LHCN-M2 (cell line): ENCODE results near the gene LGI2. TPM values are rescaled to one million over a fixed set of nuclear protein-coding genes. Genes with fewer than 3 reads are reported as not detected.

ENCODE experiments used
- DNase-seq: peaks from one replicate; pipeline ENCODE4 v3.0.0-alpha.2; 2012; ENCODE audit warnings: low read depth
- total RNA-seq: library from RNA; depleted of rRNA; stranded (reverse); fragments of >200 nt; gene quantifications from 2 replicates; pipeline ENCODE4 v1.2.3, GENCODE V29; 2014

Gene LGI2
- total RNA-seq, 1 experiment from 2014 or later, result not detected

DNA sequence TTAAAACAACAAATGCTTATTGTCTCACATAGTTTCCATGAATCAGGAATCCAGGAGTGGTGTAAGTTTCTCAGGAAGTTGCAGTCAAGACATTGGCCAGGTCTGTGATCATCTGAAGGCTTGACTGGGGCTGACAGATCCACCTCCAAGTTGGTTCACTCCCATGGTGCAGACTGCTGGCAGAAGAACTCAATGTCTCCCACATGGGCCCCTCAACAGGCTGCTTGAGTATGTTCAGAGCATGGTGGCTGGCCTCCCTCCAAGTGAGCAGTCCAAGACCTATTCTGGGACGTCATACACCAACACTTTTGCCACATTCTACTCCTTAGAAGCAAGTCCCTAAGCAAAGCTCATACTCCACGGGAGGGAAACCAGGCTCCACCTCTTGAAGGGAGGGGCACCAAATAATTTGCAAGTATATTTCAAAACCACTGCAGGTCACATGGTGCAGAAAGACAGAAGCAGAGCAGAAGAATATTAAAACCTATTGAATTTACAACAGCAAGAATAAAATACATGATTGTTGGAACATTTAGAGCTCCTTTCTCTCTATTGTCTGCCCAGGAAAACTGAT lies 35.3 kb downstream of the LGI2 start:
- no peak for DNase-seq

GRCh38 chr4:24993551-24994080 lies 37.1 kb downstream of the LGI2 start:
- no peak for DNase-seq

DNA sequence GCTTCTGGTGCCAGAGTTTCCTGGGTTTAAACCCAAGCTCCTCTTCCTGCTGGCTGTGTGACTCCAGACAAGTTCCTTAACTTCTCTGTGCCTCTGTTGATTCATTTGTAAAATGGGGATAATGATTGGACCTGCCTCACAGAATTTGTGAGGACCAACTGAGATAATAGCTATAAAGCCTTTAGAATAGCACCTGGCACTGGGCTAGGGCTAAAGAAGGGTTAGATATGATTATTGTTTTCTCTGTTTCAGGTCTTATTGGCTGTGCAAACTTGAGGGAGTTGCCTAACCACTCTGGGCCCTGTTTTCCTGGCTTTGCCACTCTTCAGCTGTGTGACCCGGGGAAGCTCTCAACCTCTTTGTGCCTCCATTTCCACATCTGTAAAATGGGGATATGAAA lies 37.8 kb downstream of the LGI2 start:
- DNase-seq, result no peak

- DNase-seq, result peak; percentile 5
Observed at GRCh38 chr4:24991015-24991414, 39.7 kb downstream of the LGI2 start.

DNA sequence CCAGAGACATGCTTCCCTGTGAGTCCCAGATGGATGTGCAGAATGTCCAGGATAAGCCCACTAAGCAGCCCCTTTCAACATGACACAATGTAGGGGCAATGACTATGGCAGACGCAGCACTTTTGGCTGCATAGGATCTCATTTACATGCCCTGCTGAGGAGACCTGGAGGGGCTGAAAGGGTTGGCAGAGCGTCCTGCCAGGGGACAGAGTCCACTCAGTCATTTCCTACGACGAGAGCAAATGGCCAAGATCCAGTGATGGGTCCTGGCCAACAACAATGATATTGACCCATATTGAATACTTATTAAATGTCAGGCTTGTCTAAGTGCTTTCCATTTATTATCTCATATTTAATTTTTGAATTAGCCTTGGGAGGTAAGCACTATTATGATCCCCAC lies 41.4 kb downstream of the LGI2 start:
- no peak for DNase-seq

- no peak for DNase-seq
Observed at GRCh38 chr4:24988776-24989175, 42.0 kb downstream of the LGI2 start.

DNA sequence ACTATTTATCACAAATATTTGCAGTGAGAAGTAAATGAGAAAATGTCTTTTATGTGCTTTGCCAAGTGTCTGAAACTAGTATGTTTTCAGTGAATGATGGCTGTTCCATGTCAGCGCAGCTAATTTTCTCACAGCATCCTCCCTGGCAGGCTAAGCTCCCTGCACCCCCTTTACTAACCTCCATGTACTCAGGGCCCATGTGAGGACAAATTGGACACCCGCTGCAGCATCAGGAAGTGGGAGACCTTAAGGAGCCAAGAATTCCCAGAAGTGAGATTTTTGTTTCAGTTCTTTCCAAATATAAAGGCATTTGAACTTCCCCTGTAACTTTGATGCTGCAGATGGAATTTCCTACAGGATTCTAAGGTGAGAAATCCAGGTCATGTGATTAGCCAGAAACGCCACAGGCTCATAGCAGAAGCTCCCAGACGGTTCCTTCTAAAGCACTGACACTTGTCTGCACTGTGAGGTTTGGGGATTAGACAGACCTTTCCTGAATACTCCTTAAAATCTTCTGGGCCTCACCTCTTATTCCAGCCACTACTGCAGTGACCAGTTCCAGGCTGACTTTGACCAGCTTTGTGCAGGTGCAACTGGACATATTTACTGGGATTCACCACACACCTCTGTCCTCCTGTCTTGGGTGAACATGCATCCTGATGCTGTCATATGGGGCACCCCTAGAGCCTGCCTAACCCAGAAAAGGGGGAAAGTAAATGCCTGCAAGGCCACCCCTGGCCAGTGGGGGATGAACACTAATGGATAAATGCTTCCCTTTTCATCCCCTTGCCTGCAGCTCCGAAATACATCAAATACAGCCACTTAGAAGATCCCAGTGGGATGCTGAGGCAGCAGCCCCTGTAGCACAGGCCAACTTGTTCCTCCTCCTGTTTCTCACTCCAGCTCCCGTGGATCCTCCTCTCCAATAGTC lies 45.9 kb downstream of the LGI2 start:
- no peak for DNase-seq

GRCh38 chr4:24980740-24981139 lies 50.0 kb downstream of the LGI2 start:
- no peak for DNase-seq

GRCh38 chr4:24980064-24980690 lies 50.6 kb downstream of the LGI2 start:
- peak; percentile 49 for DNase-seq

DNA sequence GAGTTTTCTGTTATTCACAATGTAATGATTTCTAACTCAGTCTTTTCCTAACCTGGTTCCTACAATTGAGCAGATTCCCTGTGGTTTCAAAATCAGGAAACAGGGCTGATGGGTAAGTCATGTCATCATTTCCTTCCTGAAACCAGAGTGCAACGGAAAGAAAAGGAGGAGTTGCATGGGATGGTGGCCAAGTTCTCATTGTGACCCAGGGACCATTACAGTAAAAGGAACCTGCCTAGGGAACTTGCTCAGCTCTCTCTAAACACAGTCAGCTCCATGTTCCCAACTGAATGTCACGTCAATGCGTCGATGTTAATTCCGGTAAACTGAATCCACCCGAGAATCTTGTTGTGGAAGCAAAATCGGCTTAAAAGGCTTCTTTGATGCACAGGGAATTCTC lies 51.2 kb downstream of the LGI2 start:
- no peak for DNase-seq

DNA sequence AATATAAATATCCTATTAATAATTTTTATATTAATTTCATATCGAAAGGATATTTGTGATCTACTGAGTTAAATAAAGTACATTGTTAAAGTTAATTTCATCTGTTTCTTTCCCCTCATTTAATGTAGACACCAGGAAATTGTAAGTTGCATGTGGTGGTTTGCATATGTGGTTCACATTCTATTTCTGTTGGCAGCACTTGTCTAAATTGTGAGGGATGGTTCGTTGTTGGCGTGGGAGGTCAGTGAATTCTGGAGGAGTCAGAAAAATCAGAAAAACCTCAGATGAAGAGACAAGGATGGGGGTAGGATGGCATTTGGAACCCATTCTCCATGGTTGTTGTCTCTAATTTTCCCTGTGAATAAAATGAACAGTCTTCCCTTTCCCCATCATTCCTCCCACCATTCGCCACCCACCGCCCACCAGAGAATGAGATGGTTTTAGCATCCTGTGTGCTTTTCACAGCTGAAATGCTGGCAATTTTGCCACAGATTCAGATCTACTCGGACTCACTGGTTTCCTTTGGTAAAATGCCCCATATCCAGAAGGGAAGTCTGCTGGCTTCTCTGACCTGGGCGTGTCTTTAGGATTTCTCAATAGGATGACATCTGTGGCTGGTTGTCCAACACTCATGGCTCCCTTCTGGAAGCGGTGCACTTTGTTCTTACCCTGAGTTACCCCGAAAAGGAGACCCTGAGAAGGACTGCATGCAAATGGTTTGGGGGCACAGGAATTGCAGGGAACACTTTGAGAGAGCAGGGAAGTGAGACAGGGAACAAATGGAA lies 52.3 kb downstream of the LGI2 start:
- no peak for DNase-seq

GRCh38 chr4:24975510-24975909 lies 55.2 kb downstream of the LGI2 start:
- no peak for DNase-seq

DNA sequence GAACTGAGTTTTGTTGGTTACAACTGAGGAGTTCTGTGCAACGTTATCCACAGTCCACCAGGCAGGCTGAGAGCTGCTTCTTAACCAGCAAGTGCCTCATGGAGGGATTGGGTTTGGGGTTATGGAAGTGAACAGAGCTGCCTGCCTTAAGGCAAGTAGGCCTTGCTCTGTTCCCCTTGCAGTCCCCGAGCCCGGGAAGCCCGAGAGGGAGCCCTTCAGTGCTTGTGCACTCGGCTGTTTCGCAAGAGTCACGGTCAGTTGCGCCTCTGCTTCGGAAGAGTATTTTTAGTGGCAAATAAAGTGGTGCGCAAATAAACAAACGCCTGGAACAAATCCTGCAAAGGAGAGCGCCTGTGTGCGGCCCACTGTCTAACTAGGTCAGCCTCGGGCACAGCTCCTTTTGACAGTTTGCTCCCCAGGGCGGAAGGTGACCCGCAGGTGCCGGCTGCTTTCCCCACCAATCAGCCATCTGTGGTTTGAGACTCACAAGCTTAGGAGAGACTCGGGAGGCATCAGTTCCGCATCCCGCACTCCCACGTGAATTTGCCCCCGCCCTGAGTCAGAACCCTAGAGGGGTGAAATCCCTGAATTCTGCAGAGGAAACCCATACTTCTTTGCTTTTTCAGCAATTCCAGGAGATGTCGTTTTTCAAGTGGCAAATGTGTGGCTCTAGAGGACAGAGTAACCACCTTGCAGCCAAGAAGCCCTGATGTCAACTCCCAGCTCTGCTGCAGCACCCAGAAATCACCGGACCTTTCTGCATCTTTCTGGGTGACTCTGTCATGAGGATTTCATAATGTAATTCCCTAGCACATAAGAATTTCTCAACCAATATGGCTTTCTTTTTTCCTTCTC lies 56.8 kb downstream of the LGI2 start:
- no peak for DNase-seq

DNA sequence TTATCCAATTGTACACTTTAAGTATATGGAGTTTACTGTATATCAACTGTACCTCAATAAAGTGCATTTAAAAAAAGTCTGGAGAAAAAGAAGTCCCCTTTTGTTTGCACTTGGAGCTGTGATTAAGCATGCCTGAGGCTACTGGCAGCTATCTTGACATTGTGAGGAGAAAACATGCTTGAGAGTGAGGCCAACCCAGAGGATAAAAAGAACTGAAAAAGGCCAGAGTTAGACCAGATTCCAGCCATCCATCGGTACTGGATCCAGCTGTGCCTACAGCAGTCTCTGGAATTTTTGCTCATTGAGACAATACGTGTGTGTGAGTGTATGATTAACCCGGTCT lies 57.4 kb downstream of the LGI2 start:
- DNase-seq, result no peak

DNA sequence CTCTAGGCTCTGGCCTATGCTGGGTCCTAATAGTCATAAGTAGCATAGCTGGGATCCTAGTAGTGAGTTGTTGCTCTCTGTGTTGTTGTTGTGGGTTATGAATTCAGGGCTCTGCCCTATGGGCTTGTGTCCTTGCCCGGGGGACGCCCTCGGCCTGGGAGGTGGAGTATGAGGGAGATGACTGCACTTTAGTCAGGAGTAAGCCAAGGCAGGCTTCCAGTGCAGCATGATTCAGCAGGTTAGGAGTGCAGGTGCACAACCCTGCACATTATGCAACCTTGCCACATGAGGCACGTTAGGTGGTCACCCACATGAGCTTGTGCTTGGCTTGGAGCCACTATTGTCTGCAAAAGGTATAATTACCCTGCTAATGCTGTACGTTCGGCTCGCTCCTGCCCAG lies 59.6 kb downstream of the LGI2 start:
- no peak for DNase-seq

GRCh38 chr4:24970635-24971034 lies 60.1 kb downstream of the LGI2 start:
- no peak for DNase-seq

DNA sequence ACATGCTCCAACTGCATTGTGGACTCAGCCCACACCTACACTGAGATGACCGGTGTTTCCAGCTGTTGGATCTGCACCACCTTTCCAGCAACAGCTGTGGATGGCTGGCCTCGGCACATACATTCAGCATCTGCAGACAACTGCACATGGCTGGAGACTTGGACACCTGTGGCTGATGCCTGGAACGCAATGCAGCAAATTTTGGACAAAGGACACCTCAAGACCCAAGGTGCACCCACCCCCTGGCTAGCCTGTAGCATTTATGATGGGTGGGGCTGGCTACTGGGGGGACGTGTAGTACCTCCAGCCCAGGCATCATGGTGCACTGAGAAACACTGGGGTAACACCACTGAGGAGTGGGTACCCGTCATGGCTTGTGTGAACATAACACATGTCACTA lies 60.6 kb downstream of the LGI2 start:
- no peak for DNase-seq

GRCh38 chr4:24969486-24969885 lies 61.3 kb downstream of the LGI2 start:
- DNase-seq, result no peak

DNA sequence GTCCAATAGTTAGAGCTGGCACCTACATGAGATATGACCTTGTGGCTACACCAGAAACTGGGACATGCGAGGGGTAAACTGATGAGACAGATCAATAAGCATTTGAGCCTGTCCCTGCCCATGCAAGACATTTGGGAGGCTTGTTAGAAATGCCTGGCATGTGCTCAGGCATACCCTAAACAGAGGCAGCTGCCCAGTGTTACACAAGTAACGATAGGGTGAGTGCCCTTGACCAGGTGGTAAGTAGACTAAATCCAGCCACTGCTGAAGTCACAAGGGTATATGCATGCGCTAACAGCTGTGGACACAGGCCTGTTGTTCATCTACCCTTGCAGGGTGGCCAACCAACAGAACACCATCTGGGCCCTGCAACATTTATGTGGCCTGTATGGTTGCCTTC lies 61.8 kb downstream of the LGI2 start:
- no peak for DNase-seq

GRCh38 chr4:24968278-24968677 lies 62.5 kb downstream of the LGI2 start:
- no peak for DNase-seq

DNA sequence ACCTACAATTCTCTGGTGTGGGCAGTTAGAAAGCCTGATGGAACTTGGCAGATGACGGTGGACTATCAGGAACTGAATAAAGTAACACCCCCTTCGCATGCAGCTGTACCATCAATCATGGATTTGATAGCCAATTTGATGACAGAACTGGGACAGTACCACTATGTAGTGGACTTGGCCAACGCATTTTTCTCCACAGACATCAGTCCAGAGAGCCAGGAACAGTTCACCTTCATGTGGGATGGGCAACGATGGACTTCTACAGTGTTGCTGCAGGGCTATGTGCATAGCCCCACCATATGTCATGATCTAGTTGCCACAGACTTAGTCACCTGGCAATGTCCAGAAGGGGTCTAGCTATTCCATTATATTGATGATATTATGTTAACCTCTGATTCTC lies 63.4 kb downstream of the LGI2 start:
- DNase-seq, result no peak
